Heart left ventricle (tissue), 16 donors: Measurements from ENCODE around the gene FILIP1. TPM values are rescaled to one million over a fixed set of nuclear protein-coding genes. Genes with fewer than 3 reads are reported as not detected.

Source experiments
- ATAC-seq, 4 donors: fragments of 200-7000 bp; cut with Tn5 transposase; one replicate each; pipeline ENCODE4 v1.9.1; 2020 to 2022; ENCODE audit warnings: moderate library complexity in 4 of 4, mild to moderate bottlenecking in 3 of 4, moderate number of reproducible peaks in 1 of 4
- DNase-seq, 5 donors: peaks; one replicate each; pipeline ENCODE4 v3.0.0-alpha.2; 2020
- H3K27ac ChIP-seq, 12 donors: fragments of 200-600 bp; sonication (generic) in 4 of 12; one replicate each; pipeline versions ENCODE4 v1.5.0 to v1.8.0; 2016 to 2022; ENCODE audit warnings: mild to moderate bottlenecking in 2 of 12
- H3K27me3 ChIP-seq, 9 donors: fragments of 200-600 bp; sonication (generic) in 2 of 9; one replicate each; pipeline versions ENCODE4 v1.5.1 to v1.8.0; 2016 to 2022; ENCODE audit warnings: mild to moderate bottlenecking in 3 of 9
- H3K36me3 ChIP-seq, 9 donors: fragments of 200-600 bp; sonication (generic) in 2 of 9; one replicate each; pipeline versions ENCODE4 v1.5.0 to v1.8.0; 2018 to 2022; ENCODE audit warnings: mild to moderate bottlenecking in 2 of 9
- H3K4me1 ChIP-seq, 12 donors: fragments of 200-600 bp; sonication (generic) in 4 of 12; one replicate each; pipeline versions ENCODE4 v1.5.0 to v1.8.0; 2016 to 2022; ENCODE audit warnings: mild to moderate bottlenecking in 3 of 12
- H3K4me3 ChIP-seq, 12 donors: fragments of 200-600 bp; sonication (generic) in 4 of 12; one replicate each; pipeline versions ENCODE4 v1.5.0 to v1.8.0; 2017 to 2022; ENCODE audit warnings: mild to moderate bottlenecking in 9 of 12, moderate library complexity in 4 of 12
- H3K9me3 ChIP-seq, 12 donors: fragments of 200-600 bp; sonication (generic) in 4 of 12; one replicate each; pipeline versions ENCODE4 v1.5.0 to v1.8.0; 2016 to 2022; ENCODE audit warnings: mild to moderate bottlenecking in 1 of 12
- POLR2A ChIP-seq, 2 donors: fragments of 450-650 bp; IDR thresholded peaks; one replicate each; pipeline ENCODE4 v1.6.1; 2017; ENCODE audit warnings: antibody characterized with exemption in 2 of 2, mild to moderate bottlenecking in 2 of 2, moderate library complexity in 2 of 2
- WGBS, 4 donors: extraction: QIAGEN DNeasy Blood & Tissue Kit in 2 of 4; methylation state at CpG; one replicate each; pipeline versions ENCODE4 v1.1.5 to v1.1.7; 2013 to 2018; 5-methylcytosine and 5-hydroxymethylcytosine counted together
- intact Hi-C, 10 donors: fragments of 100-400 bp; cut with DNase I; formaldehyde crosslinking; loops; one replicate each; pipeline versions ENCODE4 v1.11.1 to v1.14.2; 2022
- polyA plus RNA-seq, 2 donors: library from polyadenylated mRNA; stranded (reverse); fragments of 200-250 nt; gene quantifications; one replicate each; pipeline ENCODE4 v1.2.3, GENCODE V29; 2013
- total RNA-seq, 9 donors: library from RNA; depleted of rRNA in 2 of 9; stranded (reverse); fragments of >200 nt in 2 of 9; fragmentation: NEBNext Ultra II Directional in 3 of 9; extraction: Animal tissue kit (Norgen Biotek cat#: 25700) in 3 of 9; gene quantifications; one replicate each; pipeline versions ENCODE4 v1.1.0 to v1.2.4, GENCODE V29; 2016 to 2023
- TF ChIP-seq, protein P1 (sequence below), 12 donors: fragments of 200-600 bp; sonication (generic) in 4 of 12; IDR thresholded peaks; one replicate each; pipeline versions ENCODE4 v1.5.0 to v1.8.0; 2018 to 2022; ENCODE audit warnings: antibody characterized with exemption in 12 of 12, mild to moderate bottlenecking in 5 of 12
- donor health status: ischemic (EF 13 %, LVEDD 7.1; RV severe dilation, severe dysfunction).
- donor health status: healthy with polysubstance abuse.
- donor health status: DM: no; HTN: yes; CAD: no.
- donor health status: DM: no; HTN: no; CAD: no.
- donor health status: ischemic (EF 25% LVEDD 6.9; RV normal size, moderate dysfunction).
- donor health status: ischemic (EF 25% LVEDD 5.7; RV mildly dilated, moderate dysfunction).
- donor health status: healthy.
- donor health status: DM: yes; HTN: yes; CAD: no.
- donor health status: ischemic (EF 35%, LVEDD 5.7; RV mildly dilated, moderate dysfunction).
- donor health status: nonischemic (EF 11% LVEDD 7.7; RV severe dilation, severe dysfunction).
- donor health status: DM: yes; HTN: yes; CAD: no.
- donor health status: PGD.
- donor health status: ischemic (EF 29% LVEDD 5.4; RV normal size, mild dysfunction).
- donor health status: nonischemic (EF 23%, LVEDD 6.1; RV moderate dilation, normal function).

Gene FILIP1
- total and polyA plus RNA-seq, 11 donors = 49.2 to 230 (median 158) TPM

DNA sequence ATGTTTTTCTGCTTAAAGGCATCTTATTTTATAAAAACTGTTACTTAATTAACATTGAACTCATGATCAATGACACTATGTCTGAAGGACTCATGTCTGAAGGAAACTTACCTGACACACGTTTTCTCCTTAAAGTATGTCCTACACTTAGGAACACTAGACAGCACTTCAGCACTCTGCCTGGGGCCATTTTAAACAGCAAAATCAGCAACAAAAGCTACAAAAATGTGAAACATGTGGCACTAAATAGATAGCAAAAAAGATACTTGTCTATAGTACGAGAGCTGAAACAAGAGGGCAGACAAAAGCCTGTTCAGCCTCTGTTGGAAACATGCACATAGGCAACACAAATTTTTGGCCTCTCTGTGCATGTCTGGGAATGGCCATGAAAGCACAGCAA lies 115.5 kb downstream of the FILIP1 start:
- peaks cover 0 to 47% (median 26%) of the 10 kb centered on the region in 12 donors for H3K4me1 ChIP-seq
- no peak for TF ChIP-seq POLR2A (IDR thresholded peaks at IDR 0.05)
- intact Hi-C loops = loop anchor here in 1 of 10 donors (10.0 kb wide), 1 partner anchor 57 kb away; no protein-coding TSS in a partner anchor

DNA sequence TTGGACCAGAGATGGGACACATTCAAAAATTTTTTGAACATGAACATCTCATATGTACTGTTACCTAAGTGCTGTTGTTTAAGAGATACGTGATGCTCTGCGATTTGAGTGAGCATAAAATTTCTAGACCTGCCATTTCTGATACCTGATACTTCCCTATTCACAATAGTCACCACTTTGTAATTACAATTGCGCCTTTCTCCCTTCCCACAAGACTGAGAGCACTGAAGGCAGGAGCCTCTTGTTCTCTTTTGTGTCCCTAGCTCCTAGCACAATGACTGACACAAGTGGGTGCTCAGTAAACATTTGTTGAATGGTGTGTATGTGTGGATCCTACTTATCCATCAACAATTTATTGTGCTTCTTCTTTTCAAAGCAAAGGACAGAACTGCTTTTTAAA lies 116.2 kb downstream of the FILIP1 start:
- DNase-seq = no peak
- Histone ChIP-seq H3K27me3 (no peaks in the 10 kb centered on the region), H3K27ac (no peak overlapping the region), H3K4me3 (no peak overlapping the region), H3K36me3 (no peaks in the 10 kb centered on the region), H3K4me1 (peaks cover 0 to 40% (median 26%) of the 10 kb centered on the region in 12 donors), H3K9me3 (peaks cover 0 to 6% (median 0%) of the 10 kb centered on the region in 12 donors)
- intact Hi-C loops = loop anchor here in 1 of 10 donors (10.0 kb wide), 1 partner anchor 57 kb away; no protein-coding TSS in a partner anchor
- no peak for TF ChIP-seq POLR2A (IDR thresholded peaks at IDR 0.05)
- TF ChIP-seq, protein P1, sequence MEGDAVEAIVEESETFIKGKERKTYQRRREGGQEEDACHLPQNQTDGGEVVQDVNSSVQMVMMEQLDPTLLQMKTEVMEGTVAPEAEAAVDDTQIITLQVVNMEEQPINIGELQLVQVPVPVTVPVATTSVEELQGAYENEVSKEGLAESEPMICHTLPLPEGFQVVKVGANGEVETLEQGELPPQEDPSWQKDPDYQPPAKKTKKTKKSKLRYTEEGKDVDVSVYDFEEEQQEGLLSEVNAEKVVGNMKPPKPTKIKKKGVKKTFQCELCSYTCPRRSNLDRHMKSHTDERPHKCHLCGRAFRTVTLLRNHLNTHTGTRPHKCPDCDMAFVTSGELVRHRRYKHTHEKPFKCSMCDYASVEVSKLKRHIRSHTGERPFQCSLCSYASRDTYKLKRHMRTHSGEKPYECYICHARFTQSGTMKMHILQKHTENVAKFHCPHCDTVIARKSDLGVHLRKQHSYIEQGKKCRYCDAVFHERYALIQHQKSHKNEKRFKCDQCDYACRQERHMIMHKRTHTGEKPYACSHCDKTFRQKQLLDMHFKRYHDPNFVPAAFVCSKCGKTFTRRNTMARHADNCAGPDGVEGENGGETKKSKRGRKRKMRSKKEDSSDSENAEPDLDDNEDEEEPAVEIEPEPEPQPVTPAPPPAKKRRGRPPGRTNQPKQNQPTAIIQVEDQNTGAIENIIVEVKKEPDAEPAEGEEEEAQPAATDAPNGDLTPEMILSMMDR (IDR thresholded peaks at IDR 0.05) = no peak
- WGBS, 4 donors = 87 to 94% (median 92%) methylated on average over 3 of the region's 3 CpGs
- no peak for ATAC-seq

More for the DNA sequence above, 115.5 kb downstream of the FILIP1 start:
- Histone ChIP-seq H3K4me3 (no peak overlapping the region), H3K27me3 (no peaks in the 10 kb centered on the region), H3K9me3 (peaks cover 0 to 2% (median 0%) of the 10 kb centered on the region in 12 donors), H3K27ac (no peak overlapping the region), H3K36me3 (no peaks in the 10 kb centered on the region)
- ATAC-seq (no peak), DNase-seq (no peak)
- 40 to 60% (median 51%) methylated on average over 2 of the region's 2 CpGs for WGBS, 4 donors

DNA sequence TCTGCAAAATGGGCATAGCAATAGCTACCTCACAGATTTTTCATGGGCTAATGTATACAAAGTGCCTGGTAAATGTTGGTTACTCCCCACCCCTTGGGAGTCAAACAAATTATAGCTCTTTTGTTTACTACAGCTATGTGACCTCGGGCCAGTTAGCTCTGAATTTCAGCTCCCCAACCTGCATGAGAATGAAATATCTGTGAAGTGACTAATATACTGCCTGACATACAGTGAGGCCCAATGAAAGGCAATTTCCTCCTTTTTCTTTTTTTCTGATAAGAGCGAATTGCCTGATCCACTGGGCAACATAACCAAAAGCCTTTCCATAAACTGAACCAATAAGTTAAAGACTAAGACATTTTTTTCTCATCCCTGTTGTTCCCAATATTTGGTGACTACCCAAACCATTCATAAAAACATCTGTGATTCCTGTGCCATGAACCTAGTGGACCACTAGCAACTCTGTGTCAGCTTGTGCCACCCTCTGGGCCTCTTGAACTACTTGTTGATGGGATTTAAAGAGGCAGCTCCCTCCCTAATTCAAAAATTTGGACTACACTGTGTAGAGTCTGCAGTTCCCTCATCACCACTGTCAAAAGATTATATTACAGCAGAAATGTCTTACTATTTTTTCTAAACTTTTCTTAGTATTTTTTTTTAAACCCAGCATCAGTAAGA lies 117.1 kb downstream of the FILIP1 start:
- TF ChIP-seq, protein P1 (IDR thresholded peaks at IDR 0.05) = no peak
- TF ChIP-seq POLR2A (IDR thresholded peaks at IDR 0.05) = no peak
- H3K27ac ChIP-seq = no peak overlapping the region
- no peak for ATAC-seq

DNA sequence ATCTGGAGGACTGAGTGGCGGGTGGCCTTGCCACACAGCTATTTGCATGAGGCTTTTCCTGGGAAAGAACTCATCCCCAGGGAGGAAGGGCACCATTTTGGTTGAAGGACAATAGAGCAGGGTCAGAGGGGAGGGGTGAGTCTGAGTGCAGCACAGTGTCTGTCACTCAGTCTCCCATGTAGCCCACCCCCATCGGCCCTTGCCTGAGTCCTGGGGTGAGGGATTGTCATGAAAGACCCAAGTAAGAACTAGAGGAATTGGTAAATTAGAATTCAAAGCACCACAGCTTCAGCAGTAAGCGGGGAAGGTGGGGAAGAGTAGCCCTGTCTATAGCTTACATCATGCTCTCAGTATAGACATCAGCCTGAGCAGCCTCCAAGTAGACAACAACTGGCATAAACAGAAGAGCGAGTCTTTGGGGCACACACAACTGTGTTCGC lies 118.6 kb downstream of the FILIP1 start:
- DNase-seq (peak in 1 of 5 donors; percentile 58), ATAC-seq (peak; percentile 32 to 62 (median 58))
- intact Hi-C loops = loop anchor here in 1 of 10 donors (10.0 kb wide), 1 partner anchor 60 kb away; no protein-coding TSS in a partner anchor
- no peak overlapping the region for H3K4me3 ChIP-seq
- H3K4me1 ChIP-seq = peaks cover 0 to 36% (median 20%) of the 10 kb centered on the region in 12 donors
- H3K9me3 ChIP-seq = peaks cover 0 to 6% (median 0%) of the 10 kb centered on the region in 12 donors
- H3K36me3 ChIP-seq = peaks cover 0 to 11% (median 0%) of the 10 kb centered on the region in 9 donors
- 68 to 78% (median 76%) methylated on average over 5 of the region's 5 CpGs for whole genome bisulfite sequencing, 4 donors
- H3K27ac ChIP-seq = peak overlapping the region in 6 of 12 donors; percentile 6 to 34 (median 24)
- no peaks in the 10 kb centered on the region for H3K27me3 ChIP-seq
- TF ChIP-seq, protein P1 (IDR thresholded peaks at IDR 0.05) = no peak
- no peak for TF ChIP-seq POLR2A (IDR thresholded peaks at IDR 0.05)

More for the DNA sequence above, 117.1 kb downstream of the FILIP1 start:
- H3K9me3 ChIP-seq = peaks cover 0 to 6% (median 0%) of the 10 kb centered on the region in 12 donors
- no peak for DNase-seq
- H3K4me1 ChIP-seq = peaks cover 0 to 32% (median 20%) of the 10 kb centered on the region in 12 donors
- 63 to 73% (median 65%) methylated on average over 2 of the region's 2 CpGs for WGBS, 4 donors
- no peaks in the 10 kb centered on the region for H3K27me3 ChIP-seq
- H3K4me3 ChIP-seq = no peak overlapping the region
- intact Hi-C loops = loop anchor here in 1 of 10 donors (10.0 kb wide), 1 partner anchor 58 kb away; no protein-coding TSS in a partner anchor
- peaks cover 0 to 6% (median 0%) of the 10 kb centered on the region in 9 donors for H3K36me3 ChIP-seq
